Stimulated activated CD8-positive, alpha-beta memory T cell treated with anti-CD3 and anti-CD28 coated beads, Interleukin-7, amount 100 ng/mL, for 4 hours (primary cell): ENCODE data around the gene GIMAP1.

ENCODE experiments used
- DNase-seq, 2 donors: peaks; one replicate each; pipeline ENCODE4 v3.0.0-alpha.2; 2020; ENCODE audit warnings: low read depth in 2 of 2

Gene GIMAP1

GRCh38 chr7:150722431-150722931 is 6.1 kb downstream of the GIMAP1 start:
- DNase-seq: no peak

GRCh38 chr7:150723467-150723866 is 7.1 kb downstream of the GIMAP1 start:
- DNase-seq: no peak

GRCh38 chr7:150727381-150727780 is 11.0 kb downstream of the GIMAP1 start:
- no peak for DNase-seq

- DNase-seq: no peak
Observed at GRCh38 chr7:150728011-150728410, 11.6 kb downstream of the GIMAP1 start.

GRCh38 chr7:150728609-150729008 is 12.2 kb downstream of the GIMAP1 start:
- no peak for DNase-seq

GRCh38 chr7:150731916-150732315 is 15.5 kb downstream of the GIMAP1 start:
- DNase-seq: no peak

GRCh38 chr7:150732786-150733481 is 16.5 kb downstream of the GIMAP1 start:
- DNase-seq: no peak

GRCh38 chr7:150733482-150734095 is 17.2 kb downstream of the GIMAP1 start:
- no peak for DNase-seq

GRCh38 chr7:150734254-150734653 is 17.8 kb downstream of the GIMAP1 start:
- no peak for DNase-seq

GRCh38 chr7:150735596-150736358 is 19.4 kb downstream of the GIMAP1 start:
- no peak for DNase-seq

- DNase-seq: no peak
Observed at GRCh38 chr7:150736864-150737263, 20.5 kb downstream of the GIMAP1 start.

GRCh38 chr7:150737265-150738055 is 21.0 kb downstream of the GIMAP1 start, which contains the start of gene GIMAP5:
Gene GIMAP5 (plus strand): TSS chr7:150737418. CDS start chr7:150740885, 3,467 bp downstream.
- DNase-seq: peak; percentile 32 to 50

GRCh38 chr7:150738092-150738491 is 21.7 kb downstream of the GIMAP1 start:
- DNase-seq: no peak

- no peak for DNase-seq
Observed at GRCh38 chr7:150738591-150739001, 22.2 kb downstream of the GIMAP1 start.

- DNase-seq: no peak
Observed at GRCh38 chr7:150739033-150739432, 22.6 kb downstream of the GIMAP1 start.

- no peak for DNase-seq
Observed at GRCh38 chr7:150740053-150740452, 23.6 kb downstream of the GIMAP1 start.

- no peak for DNase-seq
Observed at GRCh38 chr7:150742286-150742968, 26.0 kb downstream of the GIMAP1 start.

- no peak for DNase-seq
Observed at GRCh38 chr7:150744041-150744656, 27.7 kb downstream of the GIMAP1 start.

- no peak for DNase-seq
Observed at GRCh38 chr7:150745086-150745485, 28.7 kb downstream of the GIMAP1 start.

- DNase-seq: no peak
Observed at GRCh38 chr7:150745876-150746275, 29.5 kb downstream of the GIMAP1 start.

GRCh38 chr7:150746921-150747320 is 30.5 kb downstream of the GIMAP1 start:
- no peak for DNase-seq
